HepG2 (cell line): ENCODE results near the gene PSMD3. TPM values are rescaled to one million over a fixed set of nuclear protein-coding genes. Genes with fewer than 3 reads are reported as not detected.

Experiments used
- ATAC-seq: fragments of 200-7000 bp; cut with Tn5 transposase; 3 replicates; pipeline ENCODE4 v1.9.1; 2020; ENCODE audit warnings: mild to moderate bottlenecking, moderate library complexity
- BruUV-seq: library from RNA; stranded (reverse); fragments of 400-500 nt; replicated peaks from 2 replicates; lab custom pipeline; 2021; lab: Mats Ljungman, UMichigan
- CTCF ChIA-PET: fragments of 300-600 bp; formaldehyde crosslinking; extraction: SDS; loops from one replicate; lab custom pipeline; 2021; ENCODE audit warnings: low total read pairs, inconsistent platforms, low intra/inter-chr PET ratio; lab: Yijun Ruan, JAX
- POLR2A ChIA-PET: fragments of 350-600 bp; sonication (Branson Sonifier 250); formaldehyde crosslinking; loops from one replicate; lab custom pipeline; 2020; ENCODE audit warnings: antibody characterized with exemption, inconsistent platforms; lab: Yijun Ruan, JAX
- DNase-seq: peaks from one replicate; pipeline ENCODE4 v3.0.0-alpha.2; 2015; ENCODE audit warnings: low spot score
- FAIRE-seq: peaks from 3 replicates; lab custom pipeline; 2011; peaks lifted over from hg19 to GRCh38; lab: Jason Lieb, UNC
- H2AFZ ChIP-seq: one replicate; pipeline ENCODE4 v1.6.1; 2011; ENCODE audit warnings: low read length, inconsistent platforms
- H3K27ac ChIP-seq: fragments of 300-600 bp; 3 replicates; pipeline ENCODE4 v1.8.0; 2011; ENCODE audit warnings: mixed run types, mild to moderate bottlenecking, mixed read lengths, low read length, inconsistent platforms; ENCODE audit not compliant: insufficient read depth; ENCODE audit errors: extremely low read length
- H3K27me3 ChIP-seq, 2 experiments: fragments of 200-600 bp in 1 of 2; 2 replicates in 1 of 2; 3 replicates in 1 of 2; pipeline versions ENCODE4 v1.6.0 to v1.8.0; 2011; ENCODE audit warnings: low read length in 2 of 2, mild to moderate bottlenecking in 2 of 2, moderate library complexity in 2 of 2, inconsistent platforms in 1 of 2; ENCODE audit not compliant: insufficient read depth in 2 of 2, control insufficient read depth in 1 of 2
- H3K36me3 ChIP-seq, 2 experiments: fragments of 200-600 bp in 1 of 2; replicated peaks in 1 of 2; 2 replicates in 1 of 2; 3 replicates in 1 of 2; pipeline versions ENCODE4 v1.5.1 to v1.8.0; 2011; ENCODE audit warnings: low read length in 2 of 2, inconsistent platforms in 1 of 2; ENCODE audit not compliant: insufficient read depth in 2 of 2, control insufficient read depth in 1 of 2
- H3K4me1 ChIP-seq: 2 replicates; pipeline ENCODE4 v1.5.1; 2012; ENCODE audit warnings: low read length, inconsistent platforms; ENCODE audit not compliant: insufficient read depth
- H3K4me2 ChIP-seq: 2 replicates; pipeline ENCODE4 v1.6.0; 2011; ENCODE audit warnings: low read depth, low read length, inconsistent platforms
- H3K4me3 ChIP-seq, 3 experiments: fragments of 200-600 bp in 1 of 3; sonication (generic), shearing (Covaris generic) in 1 of 3; replicated peaks in 1 of 3; 2 replicates each; pipeline ENCODE4 v1.5.1; 2011 to 2016; ENCODE audit warnings: low read length in 3 of 3, inconsistent platforms in 2 of 3, low read depth in 2 of 3, mild to moderate bottlenecking in 2 of 3, control low read depth in 1 of 3, mixed read lengths in 1 of 3; ENCODE audit not compliant: insufficient read depth in 1 of 3
- H3K79me2 ChIP-seq: one replicate; pipeline ENCODE4 v1.6.1; 2011; ENCODE audit warnings: low read length, inconsistent platforms; ENCODE audit not compliant: insufficient read depth
- H3K9ac ChIP-seq: 2 replicates; pipeline ENCODE4 v1.6.0; 2011; ENCODE audit warnings: mild to moderate bottlenecking, low read depth, low read length, inconsistent platforms; ENCODE audit not compliant: insufficient read depth
- H3K9me3 ChIP-seq: 2 replicates; pipeline ENCODE4 v1.5.1; 2012; ENCODE audit warnings: mild to moderate bottlenecking, low read length
- H4K20me1 ChIP-seq: 2 replicates; pipeline ENCODE4 v1.6.0; 2011; ENCODE audit warnings: inconsistent platforms, mild to moderate bottlenecking, low read length, moderate library complexity; ENCODE audit not compliant: insufficient read depth
- BCLAF1 ChIP-seq: fragments of 450-650 bp; IDR thresholded peaks from 2 replicates; pipeline ENCODE4 v1.6.1; 2017; ENCODE audit warnings: mild to moderate bottlenecking
- BHLHE40 ChIP-seq: IDR thresholded peaks from 2 replicates; pipeline ENCODE4 v1.6.1; 2011; ENCODE audit warnings: low read length, improper control_type of control experiment
- CBX5 ChIP-seq: sonication (generic); formaldehyde crosslinking; IDR thresholded peaks from 2 replicates; pipeline ENCODE4 v1.4.0; 2020; ENCODE audit warnings: missing genetic modification reagents, borderline replicate concordance
- CEBPB ChIP-seq: IDR thresholded peaks from 2 replicates; pipeline ENCODE4 v1.6.1; 2011; ENCODE audit warnings: low read depth, low read length, improper control_type of control experiment, borderline replicate concordance
- CENPX ChIP-seq: sonication (generic); formaldehyde crosslinking; IDR thresholded peaks from 2 replicates; pipeline ENCODE4 v1.9.0; 2021; ENCODE audit warnings: mild to moderate bottlenecking, missing genetic modification reagents, moderate library complexity
- EEA1 ChIP-seq: sonication (generic); formaldehyde crosslinking; IDR thresholded peaks from 2 replicates; pipeline ENCODE4 v1.5.1; 2020; ENCODE audit warnings: mild to moderate bottlenecking, missing genetic modification reagents, borderline replicate concordance
- ERF ChIP-seq: IDR thresholded peaks from 2 replicates; pipeline ENCODE4 v1.6.1; 2018; ENCODE audit warnings: missing biosample characterization, missing genetic modification reagents
- HNRNPLL ChIP-seq: fragments of 200-400 bp; formaldehyde crosslinking; IDR thresholded peaks from 2 replicates; pipeline ENCODE4 v1.6.1; 2017; ENCODE audit warnings: mild to moderate bottlenecking, low read depth, low read length; ENCODE audit not compliant: poor library complexity, severe bottlenecking
- HOXA7 ChIP-seq: sonication (generic); formaldehyde crosslinking; IDR thresholded peaks from 2 replicates; pipeline ENCODE4 v1.8.1; 2022; ENCODE audit warnings: mild to moderate bottlenecking, missing genetic modification reagents, moderate library complexity
- KDM2A ChIP-seq: sonication (generic); formaldehyde crosslinking; IDR thresholded peaks from 2 replicates; pipeline ENCODE4 v1.4.0; 2020; ENCODE audit warnings: low read depth, missing genetic modification reagents, borderline replicate concordance
- REXO4 ChIP-seq: sonication (generic); formaldehyde crosslinking; IDR thresholded peaks from 2 replicates; pipeline ENCODE4 v1.8.0; 2022; ENCODE audit warnings: missing genetic modification reagents, mild to moderate bottlenecking, borderline replicate concordance
- ZNF775 ChIP-seq: sonication (generic); formaldehyde crosslinking; IDR thresholded peaks from 2 replicates; pipeline ENCODE4 v1.4.0; 2020; ENCODE audit warnings: missing genetic modification reagents, mild to moderate bottlenecking, moderate library complexity, borderline replicate concordance
- WGBS: methylation state at CpG from one replicate; pipeline ENCODE4 v1.1.6; 2017; ENCODE audit warnings: low lambda C conversion rate; 5-methylcytosine and 5-hydroxymethylcytosine counted together
- in situ Hi-C: cut with HindIII; loops from 2 replicates; pipeline ENCODE4 v1.10.0; 2017; ENCODE audit warnings: low pct_unique_long_range_greater_than_20kb; ENCODE audit not compliant: extremely low pct_ligation_motif_present
- intact Hi-C: fragments of 100-400 bp; cut with micrococcal nuclease; formaldehyde crosslinking; loops from one replicate; pipeline ENCODE4 v1.10.0; 2022; ENCODE audit not compliant: unreplicated experiment
- polyA plus RNA-seq, 8 experiments: library from polyadenylated mRNA; depleted of rRNA in 3 of 8; stranded (reverse) in 7 of 8; unstranded in 1 of 8; fragments of >200 nt; fragmentation: Illumina TruSeq in 4 of 8; extraction: Trizol in 4 of 8; gene quantifications; 2 replicates each; pipeline versions ENCODE4 v1.2.1 to v1.2.3, GENCODE V29; 2011 to 2016; ENCODE audit warnings: low read depth in 4 of 8, missing spikeins in 1 of 8, mixed read lengths in 1 of 8; ENCODE audit not compliant: insufficient read depth in 1 of 8
- total RNA-seq, 5 experiments: library from RNA; depleted of rRNA; stranded (reverse); fragments of >200 nt; fragmentation: Illumina TruSeq; extraction: Trizol; gene quantifications; 2 replicates each; pipeline ENCODE4 v1.2.3, GENCODE V29; 2016; ENCODE audit warnings: low read depth in 1 of 5

The PSMD3 gene
- total and polyA plus RNA-seq, 2 of the 13 experiments (the other 11 are each of a cell fraction or from before 2014, with no cell fraction given) = 97.4 to 146 TPM

GRCh38 chr17:39969375-39969774 lies 11.2 kb upstream of the PSMD3 start:
- peaks cover 6 to 65% of the 10 kb centered on the region in 2 experiments; a peak in 3 of 5 replicates for H3K27me3 ChIP-seq
- H3K79me2 ChIP-seq = no peaks in the 10 kb centered on the region
- TF ChIP-seq BCLAF1 (no peak), HOXA7 (no peak), ERF (no peak), REXO4 (CRISPR knock-in tag) (no peak), CEBPB (no peak), KDM2A (CRISPR knock-in tag) (no peak), EEA1 (no peak), BHLHE40 (no peak), CENPX (CRISPR knock-in tag) (no peak), CBX5 (CRISPR knock-in tag) (no peak), HNRNPLL (no peak), ZNF775 (CRISPR knock-in tag) (no peak)
- in situ Hi-C loops = no loop called here
- intact Hi-C loops = no loop called here
- 30% methylated on average over 6 of the region's 6 CpGs for WGBS
- H3K27ac ChIP-seq = no peak overlapping the region
- FAIRE-seq (no peak), DNase-seq (no peak), ATAC-seq (no peak)
- no TSS peak for BruUV-seq
- no peak overlapping the region for H3K4me3 ChIP-seq
- no peaks in the 10 kb centered on the region for H3K4me1 ChIP-seq
- H4K20me1 ChIP-seq = no peaks in the 10 kb centered on the region
- H3K36me3 ChIP-seq = no peaks in the 10 kb centered on the region
- ChIA-PET POLR2A (interaction anchor here (1.5 kb wide), 1 partner anchor 11 kb away, joined by 3 read pairs; the partner anchor contains the start of gene PSMD3), CTCF (no interaction called here)
- no peak overlapping the region for H3K4me2 ChIP-seq
- no peaks in the 10 kb centered on the region for H3K9me3 ChIP-seq
- no peak overlapping the region for H2AFZ ChIP-seq
- no peak overlapping the region for H3K9ac ChIP-seq
